Kidney (tissue), 14 donors: ENCODE data around the gene OSBPL9. TPM values are rescaled to one million over a fixed set of nuclear protein-coding genes. Genes with fewer than 3 reads are reported as not detected.

Source experiments
- DNase-seq, 5 donors: peaks; one replicate each; pipeline ENCODE4 v3.0.0-alpha.2; 2013 to 2020
- FAIRE-seq: peaks from 2 replicates; lab custom pipeline; 2012; peaks lifted over from hg19 to GRCh38; lab: Jason Lieb, UNC
- H3K27ac ChIP-seq, 2 donors: one replicate each; pipeline ENCODE4 v1.7.0; 2013; ENCODE audit warnings: low read depth in 2 of 2, low read length in 2 of 2, inconsistent platforms in 1 of 2
- H3K27me3 ChIP-seq: one replicate; pipeline ENCODE4 v1.7.1; 2013; ENCODE audit warnings: low read length, inconsistent platforms; ENCODE audit not compliant: control insufficient read depth, insufficient read depth
- H3K36me3 ChIP-seq, 3 donors: one replicate each; pipeline versions ENCODE4 v1.7.0 to v1.7.1; 2013; ENCODE audit warnings: low read length in 3 of 3, control low read depth in 1 of 3, inconsistent platforms in 1 of 3; ENCODE audit not compliant: insufficient read depth in 3 of 3, control insufficient read depth in 2 of 3
- H3K4me1 ChIP-seq, 3 donors: one replicate each; pipeline versions ENCODE4 v1.7.0 to v1.7.1; 2013; ENCODE audit warnings: low read length in 3 of 3, inconsistent platforms in 1 of 3, low read depth in 1 of 3; ENCODE audit not compliant: control insufficient read depth in 2 of 3, insufficient read depth in 2 of 3
- H3K4me3 ChIP-seq, 3 donors: one replicate each; pipeline versions ENCODE4 v1.7.0 to v1.8.1; 2013; ENCODE audit warnings: low read length in 3 of 3, control low read depth in 1 of 3, inconsistent platforms in 1 of 3
- H3K9ac ChIP-seq, 3 donors: one replicate each; pipeline versions ENCODE4 v1.7.0 to v1.7.1; 2013; ENCODE audit warnings: low read length in 3 of 3, control low read depth in 1 of 3, inconsistent platforms in 1 of 3
- H3K9me3 ChIP-seq, 3 donors: one replicate each; pipeline versions ENCODE4 v1.7.0 to v1.7.1; 2013; ENCODE audit warnings: low read length in 3 of 3, control low read depth in 1 of 3, inconsistent platforms in 1 of 3; ENCODE audit not compliant: control insufficient read depth in 2 of 3, insufficient read depth in 1 of 3
- intact Hi-C: fragments of 100-400 bp; cut with DNase I; formaldehyde crosslinking; loops from one replicate; pipeline ENCODE4 v1.11.1; 2022
- polyA plus RNA-seq: library from polyadenylated mRNA; stranded (reverse); fragments of 350-450 nt; fragmentation: Illumina TruSeq; extraction: RNeasy Lipid Tissue Mini Kit (QIAGEN cat#74804); gene quantifications from one replicate; pipeline ENCODE4 v1.2.3, GENCODE V29; 2014; ENCODE audit warnings: low read depth, low replicate concordance; ENCODE audit not compliant: insufficient read depth
- total RNA-seq: library from RNA; stranded (reverse); fragmentation: NEBNext Ultra II Directional; extraction: Animal tissue kit (Norgen Biotek cat#: 25700); gene quantifications from one replicate; pipeline ENCODE4 v1.2.1, GENCODE V29; 2021
- TF ChIP-seq, protein P1 (sequence below): IDR thresholded peaks from 3 replicates; pipeline ENCODE4 v1.5.1; 2012; ENCODE audit warnings: mild to moderate bottlenecking, moderate library complexity, borderline replicate concordance; ENCODE audit not compliant: insufficient read depth; ENCODE audit errors: extremely low read depth
- donor health status: control.
- donor health status: control.
- donor health status: control.
- donor health status: control.
- donor health status: control.
- donor health status: DM: yes; HTN: yes; CAD: no.
- donor health status: Normal renal cell carcinoma (clear cell type).

Gene OSBPL9
- total and polyA plus RNA-seq, 2 donors from 2014 or later, result 73.2 to 76.6 TPM

DNA sequence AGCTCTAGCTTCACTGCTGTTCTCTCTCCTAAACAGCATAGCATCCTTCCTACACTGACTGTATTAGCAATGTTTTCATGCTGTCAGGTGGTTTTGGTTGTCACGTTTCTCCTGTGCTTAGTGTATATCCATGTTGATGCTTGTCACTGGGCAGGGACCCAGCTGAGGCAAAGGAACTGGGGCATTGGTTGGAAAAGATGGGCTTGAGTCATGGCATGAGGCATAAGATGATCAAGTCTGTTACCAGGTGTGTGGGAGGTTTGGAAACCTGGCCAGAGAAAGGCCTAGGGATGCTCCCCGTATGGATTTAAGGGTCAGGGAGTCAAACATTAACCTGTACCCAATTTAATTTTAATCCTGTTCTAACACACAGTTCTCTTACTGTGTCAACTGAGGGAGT is 69.6 kb downstream of the OSBPL9 start:
- H3K27me3 ChIP-seq, result no peaks in the 10 kb centered on the region
- no peak overlapping the region for H3K4me3 ChIP-seq
- no peaks in the 10 kb centered on the region for H3K9me3 ChIP-seq
- intact Hi-C loops, result no loop called here
- no peaks in the 10 kb centered on the region for H3K36me3 ChIP-seq
- no peak overlapping the region for H3K27ac ChIP-seq
- peaks cover 0 to 14% (median 8%) of the 10 kb centered on the region in 3 donors for H3K4me1 ChIP-seq
- DNase-seq (no peak), FAIRE-seq (no peak)
- TF ChIP-seq, protein P1, sequence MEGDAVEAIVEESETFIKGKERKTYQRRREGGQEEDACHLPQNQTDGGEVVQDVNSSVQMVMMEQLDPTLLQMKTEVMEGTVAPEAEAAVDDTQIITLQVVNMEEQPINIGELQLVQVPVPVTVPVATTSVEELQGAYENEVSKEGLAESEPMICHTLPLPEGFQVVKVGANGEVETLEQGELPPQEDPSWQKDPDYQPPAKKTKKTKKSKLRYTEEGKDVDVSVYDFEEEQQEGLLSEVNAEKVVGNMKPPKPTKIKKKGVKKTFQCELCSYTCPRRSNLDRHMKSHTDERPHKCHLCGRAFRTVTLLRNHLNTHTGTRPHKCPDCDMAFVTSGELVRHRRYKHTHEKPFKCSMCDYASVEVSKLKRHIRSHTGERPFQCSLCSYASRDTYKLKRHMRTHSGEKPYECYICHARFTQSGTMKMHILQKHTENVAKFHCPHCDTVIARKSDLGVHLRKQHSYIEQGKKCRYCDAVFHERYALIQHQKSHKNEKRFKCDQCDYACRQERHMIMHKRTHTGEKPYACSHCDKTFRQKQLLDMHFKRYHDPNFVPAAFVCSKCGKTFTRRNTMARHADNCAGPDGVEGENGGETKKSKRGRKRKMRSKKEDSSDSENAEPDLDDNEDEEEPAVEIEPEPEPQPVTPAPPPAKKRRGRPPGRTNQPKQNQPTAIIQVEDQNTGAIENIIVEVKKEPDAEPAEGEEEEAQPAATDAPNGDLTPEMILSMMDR, result no peak
- H3K9ac ChIP-seq, result no peak overlapping the region

DNA sequence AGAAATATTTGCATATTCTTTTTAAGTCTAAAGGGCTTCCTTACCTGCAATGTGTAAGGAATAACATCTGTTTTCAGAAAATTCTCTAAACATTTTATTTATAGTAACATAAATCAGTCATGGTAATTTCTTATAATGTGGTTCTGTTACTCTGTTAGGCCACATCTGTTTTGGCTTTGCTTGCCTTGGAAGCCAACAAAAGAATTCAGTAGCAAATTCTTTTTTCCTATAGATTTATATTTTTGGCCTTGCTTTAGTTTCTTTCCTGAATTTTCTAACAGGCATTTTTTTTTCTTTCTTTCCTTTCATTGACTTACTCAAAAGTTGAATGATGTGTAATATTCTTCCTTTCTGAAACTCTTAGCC is 72.2 kb downstream of the OSBPL9 start:
- no peaks in the 10 kb centered on the region for H3K36me3 ChIP-seq
- H3K27me3 ChIP-seq, result no peaks in the 10 kb centered on the region
- FAIRE-seq, result no peak
- no peak overlapping the region for H3K27ac ChIP-seq
- DNase-seq, result peak in 1 of 5 donors; percentile 16
- TF ChIP-seq, protein P1, result no peak
- H3K9me3 ChIP-seq, result no peaks in the 10 kb centered on the region
- peaks cover 0 to 14% (median 8%) of the 10 kb centered on the region in 3 donors for H3K4me1 ChIP-seq
- no peak overlapping the region for H3K4me3 ChIP-seq
- H3K9ac ChIP-seq, result no peak overlapping the region
- intact Hi-C loops, result no loop called here

GRCh38 chr1:51689643-51690042 is 72.8 kb downstream of the OSBPL9 start:
- DNase-seq, result no peak
- no peaks in the 10 kb centered on the region for H3K27me3 ChIP-seq
- no peak overlapping the region for H3K27ac ChIP-seq
- FAIRE-seq, result no peak
- no peak overlapping the region for H3K9ac ChIP-seq
- no peaks in the 10 kb centered on the region for H3K36me3 ChIP-seq
- H3K4me1 ChIP-seq, result peaks cover 0 to 14% (median 8%) of the 10 kb centered on the region in 3 donors
- H3K4me3 ChIP-seq, result no peak overlapping the region
- TF ChIP-seq, protein P1, result no peak
- H3K9me3 ChIP-seq, result no peaks in the 10 kb centered on the region
- intact Hi-C loops, result no loop called here

- Histone ChIP-seq H3K36me3 (no peaks in the 10 kb centered on the region), H3K9ac (no peak overlapping the region), H3K9me3 (no peaks in the 10 kb centered on the region), H3K4me3 (no peak overlapping the region), H3K27ac (no peak overlapping the region), H3K27me3 (no peaks in the 10 kb centered on the region), H3K4me1 (peaks cover 0 to 14% (median 8%) of the 10 kb centered on the region in 3 donors)
- intact Hi-C loops, result no loop called here
- TF ChIP-seq, protein P1, result no peak
- peak in 1 of 5 donors; percentile 15 for DNase-seq
- no peak for FAIRE-seq
Observed at GRCh38 chr1:51690285-51690961, 73.5 kb downstream of the OSBPL9 start.
